GM12878 (cell line): ENCODE results near the gene PRDM16. TPM values are rescaled to one million over a fixed set of nuclear protein-coding genes. Genes with fewer than 3 reads are reported as not detected.

Experiments
- ATAC-seq: fragments of 200-7000 bp; cut with Tn5 transposase; 3 replicates; pipeline ENCODE4 v1.9.1; 2020; ENCODE audit warnings: mild to moderate bottlenecking, moderate library complexity
- BruUV-seq: library from RNA; stranded (reverse); fragments of 400-500 nt; replicated peaks from 2 replicates; lab custom pipeline; 2021; lab: Mats Ljungman, UMichigan
- CTCF ChIA-PET: fragments of 300-600 bp; sonication (Branson Sonifier 250); formaldehyde crosslinking; extraction: SDS; loops from one replicate; lab custom pipeline; 2021; ENCODE audit warnings: inconsistent platforms; lab: Yijun Ruan, JAX
- POLR2A ChIA-PET: fragments of 350-600 bp; formaldehyde crosslinking; extraction: SDS; loops from one replicate; lab custom pipeline; 2021; ENCODE audit warnings: inconsistent platforms; lab: Charles Lee
- RAD21 ChIA-PET: fragments of 300-600 bp; sonication (Branson Sonifier 250); formaldehyde crosslinking; loops from one replicate; lab custom pipeline; 2023; ENCODE audit warnings: antibody characterized with exemption; ENCODE audit not compliant: unreplicated experiment; lab: Charles Lee
- SMC1A ChIA-PET: fragments of 300-600 bp; sonication (Branson Sonifier 250); formaldehyde crosslinking; loops from one replicate; lab custom pipeline; 2023; ENCODE audit not compliant: unreplicated experiment, uncharacterized antibody; lab: Charles Lee
- DNase-seq: peaks from one replicate; pipeline ENCODE4 v3.0.0-alpha.2; 2011; ENCODE audit warnings: low read depth, low spot score
- FAIRE-seq: peaks from 3 replicates; lab custom pipeline; 2011; peaks lifted over from hg19 to GRCh38; lab: Jason Lieb, UNC
- H2AFZ ChIP-seq: 2 replicates; pipeline ENCODE4 v1.6.0; 2011; ENCODE audit warnings: low read depth, low read length, control low read depth; ENCODE audit not compliant: control insufficient read depth
- H3K27ac ChIP-seq: 2 replicates; pipeline ENCODE4 v1.5.1; 2011; ENCODE audit warnings: control low read depth; ENCODE audit not compliant: control insufficient read depth, insufficient read depth
- H3K27me3 ChIP-seq, 2 experiments: replicated peaks in 1 of 2; 2 replicates each; pipeline versions ENCODE4 v1.6.0 to v1.6.1; 2011; ENCODE audit warnings: low read length in 1 of 2; ENCODE audit not compliant: control insufficient read depth in 2 of 2, insufficient read depth in 2 of 2
- H3K36me3 ChIP-seq, 2 experiments: 2 replicates each; pipeline ENCODE4 v1.5.1; 2011; ENCODE audit warnings: low read length in 1 of 2; ENCODE audit not compliant: control insufficient read depth in 2 of 2, insufficient read depth in 2 of 2
- H3K4me1 ChIP-seq: 2 replicates; pipeline ENCODE4 v1.6.1; 2011; ENCODE audit warnings: mild to moderate bottlenecking, low read length, moderate library complexity, mixed read lengths; ENCODE audit not compliant: control insufficient read depth, insufficient read depth
- H3K4me2 ChIP-seq: 2 replicates; pipeline ENCODE4 v1.6.0; 2011; ENCODE audit warnings: control low read depth; ENCODE audit not compliant: control insufficient read depth, insufficient read depth
- H3K4me3 ChIP-seq: fragments of 200-600 bp; sonication (generic); 2 replicates; pipeline ENCODE4 v1.5.1; 2016
- H3K79me2 ChIP-seq: 2 replicates; pipeline ENCODE4 v1.6.0; 2011; ENCODE audit warnings: low read length; ENCODE audit not compliant: control insufficient read depth, insufficient read depth
- H3K9ac ChIP-seq: 2 replicates; pipeline ENCODE4 v1.8.0; 2011; ENCODE audit warnings: low read length, control low read depth, mixed read lengths; ENCODE audit not compliant: control insufficient read depth, insufficient read depth
- H3K9me3 ChIP-seq: replicated peaks from 3 replicates; pipeline ENCODE4 v1.5.1; 2011; ENCODE audit warnings: mild to moderate bottlenecking, low read length; ENCODE audit not compliant: control insufficient read depth, insufficient read depth
- H4K20me1 ChIP-seq: 2 replicates; pipeline ENCODE4 v1.6.0; 2011; ENCODE audit not compliant: control insufficient read depth, insufficient read depth
- ETV6 ChIP-seq, 2 experiments: fragments of 450-650 bp in 1 of 2; IDR thresholded peaks in 1 of 2; conservative IDR thresholded peaks in 1 of 2; 2 replicates each; pipeline ENCODE4 v1.6.1; 2014; ENCODE audit warnings: antibody characterized with exemption in 1 of 2, borderline replicate concordance in 1 of 2, low read depth in 1 of 2, mild to moderate bottlenecking in 1 of 2, moderate library complexity in 1 of 2
- EZH2 ChIP-seq: IDR thresholded peaks from 2 replicates; pipeline ENCODE4 v1.6.1; 2012; ENCODE audit warnings: low read depth, mild to moderate bottlenecking, control low read depth, inconsistent platforms, low read length, borderline replicate concordance; ENCODE audit not compliant: control insufficient read depth
- MTA3 ChIP-seq: IDR thresholded peaks from 2 replicates; pipeline ENCODE4 v1.6.1; 2012; ENCODE audit warnings: low read length, inconsistent platforms, borderline replicate concordance
- MXI1 ChIP-seq: fragments of 150-350 bp; IDR thresholded peaks from 2 replicates; pipeline ENCODE4 v1.6.1; 2011; ENCODE audit warnings: low read depth, mild to moderate bottlenecking, inconsistent platforms, low read length, improper control_type of control experiment
- NR2F1 ChIP-seq: fragments of 450-650 bp; conservative IDR thresholded peaks from 2 replicates; pipeline ENCODE4 v1.6.1; 2017; ENCODE audit warnings: mild to moderate bottlenecking
- SREBF2 ChIP-seq: IDR thresholded peaks from 2 replicates; pipeline ENCODE4 v1.6.1; 2012; ENCODE audit warnings: mild to moderate bottlenecking, low read length
- STAT1 ChIP-seq: fragments of 450-650 bp; conservative IDR thresholded peaks from 2 replicates; pipeline ENCODE4 v1.6.1; 2014; ENCODE audit warnings: antibody characterized with exemption, mild to moderate bottlenecking
- STAT3 ChIP-seq: IDR thresholded peaks from 2 replicates; pipeline ENCODE4 v1.6.1; 2011; ENCODE audit warnings: low read depth, low read length, improper control_type of control experiment
- SUPT20H ChIP-seq: IDR thresholded peaks from 2 replicates; pipeline ENCODE4 v1.6.1; 2011; ENCODE audit warnings: low read depth, mild to moderate bottlenecking, low read length, moderate library complexity, borderline replicate concordance; ENCODE audit not compliant: control insufficient read depth
- ZBTB40 ChIP-seq: fragments of 450-650 bp; IDR thresholded peaks from 2 replicates; pipeline ENCODE4 v1.6.1; 2016; ENCODE audit warnings: mild to moderate bottlenecking, moderate library complexity, borderline replicate concordance
- WGBS: methylation state at CpG from one replicate; pipeline ENCODE4 v1.1.6; 2016; ENCODE audit warnings: low lambda C conversion rate; ENCODE audit not compliant: insufficient replicate concordance, insufficient coverage; ENCODE audit errors: missing lambda C conversion rate; 5-methylcytosine and 5-hydroxymethylcytosine counted together
- in situ Hi-C: fragments of 300-500 bp; cut with MboI; formaldehyde crosslinking; loops from 9 replicates; pipeline ENCODE4 v1.14.3; 2018; ENCODE audit warnings: mixed read lengths
- intact Hi-C: fragments of 100-400 bp; cut with micrococcal nuclease; formaldehyde crosslinking; loops from one replicate; pipeline ENCODE4 v1.14.2; 2022; ENCODE audit not compliant: unreplicated experiment
- polyA plus RNA-seq, 11 experiments: library from polyadenylated mRNA; depleted of rRNA in 4 of 11; unstranded in 6 of 11; stranded (reverse) in 5 of 11; fragments of >200 nt; fragmentation: Nextera tagmentation in 4 of 11; fragmentation: Illumina TruSeq in 1 of 11; extraction: Ambion mirVana in 4 of 11; extraction: Trizol in 1 of 11; gene quantifications; 1 replicate in 1 of 11; 2 replicates in 10 of 11; pipeline versions ENCODE4 v1.2.1 to v1.2.3, GENCODE V29; 2011 to 2016; ENCODE audit warnings: inconsistent platforms in 2 of 11, missing spikeins in 2 of 11, low read depth in 1 of 11
- total RNA-seq, 4 experiments: library from RNA; depleted of rRNA in 3 of 4; stranded (reverse); fragments of >200 nt in 3 of 4; fragmentation: Illumina TruSeq in 1 of 4; extraction: Trizol in 1 of 4; gene quantifications; 2 replicates each; pipeline versions ENCODE4 v1.2.1 to v1.2.3, GENCODE V29; 2013 to 2021
- TF ChIP-seq, protein P1 (sequence below): IDR thresholded peaks from 2 replicates; pipeline ENCODE4 v1.6.1; 2012; ENCODE audit warnings: low read depth, low read length, improper control_type of control experiment

The PRDM16 gene
- total and polyA plus RNA-seq, 10 of the 15 experiments (the other 5 are each of a cell fraction or from before 2014, with no cell fraction given) = 0.03 TPM; not detected in 9

GRCh38 chr1:3440300-3440681 lies 371.3 kb downstream of the PRDM16 start:
- ATAC-seq = no peak
- RAD21 ChIA-PET = no interaction called here

More at GRCh38 chr1:3440300-3440681, 371.3 kb downstream of the PRDM16 start:
- TF ChIP-seq EZH2 = no peak
- TF ChIP-seq MXI1 = no peak
- no peak for TF ChIP-seq MTA3
- TF ChIP-seq ZBTB40 = no peak
- no peak for TF ChIP-seq SREBF2
- no peak for TF ChIP-seq ETV6 (conservative IDR thresholded peaks at IDR 0.05 in 1 of 2, IDR thresholded peaks at IDR 0.05 in 1 of 2; ENCODE audit: borderline replicate concordance in 1 of 2, low read depth in 1 of 2)
- TF ChIP-seq, protein P1, sequence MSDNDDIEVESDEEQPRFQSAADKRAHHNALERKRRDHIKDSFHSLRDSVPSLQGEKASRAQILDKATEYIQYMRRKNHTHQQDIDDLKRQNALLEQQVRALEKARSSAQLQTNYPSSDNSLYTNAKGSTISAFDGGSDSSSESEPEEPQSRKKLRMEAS = no peak
- no peak for TF ChIP-seq SUPT20H
- no peak for TF ChIP-seq STAT1
- TF ChIP-seq NR2F1 = no peak
- no peak for TF ChIP-seq STAT3
- SMC1A ChIA-PET = no interaction called here
- intact Hi-C loops (no loop called here), in situ Hi-C loops (no loop called here)
- Histone ChIP-seq H2AFZ (no peak overlapping the region), H3K27me3 (peaks cover 0 to 4% of the 10 kb centered on the region in 2 experiments; a peak in 2 of 4 replicates), H3K9me3 (no peaks in the 10 kb centered on the region), H4K20me1 (no peaks in the 10 kb centered on the region), H3K4me2 (no peak overlapping the region), H3K27ac (no peak overlapping the region), H3K9ac (no peak overlapping the region), H3K4me3 (no peak overlapping the region), H3K4me1 (no peaks in the 10 kb centered on the region), H3K79me2 (no peaks in the 10 kb centered on the region), H3K36me3 (no peaks in the 10 kb centered on the region)
- no peak for FAIRE-seq
- no TSS peak for BruUV-seq
- no peak for DNase-seq
- WGBS = 3% methylated on average over 9 of the region's 10 CpGs
- POLR2A ChIA-PET = no interaction called here
- CTCF ChIA-PET = no interaction called here
